Mesothelial cell of epicardium (in vitro differentiated cells): ENCODE measurements around the gene CHD2. TPM values are rescaled to one million over a fixed set of nuclear protein-coding genes. Genes with fewer than 3 reads are reported as not detected.

Experiments
- DNase-seq, 2 experiments: peaks; one replicate each; pipeline ENCODE4 v3.0.0; 2021; ENCODE audit warnings: low spot score in 2 of 2; ENCODE audit not compliant: unreplicated experiment in 2 of 2
- H3K27ac Mint-ChIP-seq: 2 replicates; pipeline ENCODE4 v1.8.0; 2021; ENCODE audit warnings: mixed read lengths
- H3K27me3 Mint-ChIP-seq: 2 replicates; pipeline ENCODE4 v1.8.0; 2021; ENCODE audit warnings: low read depth, mixed read lengths
- H3K36me3 Mint-ChIP-seq: 2 replicates; pipeline ENCODE4 v1.8.0; 2021; ENCODE audit warnings: mixed read lengths
- H3K4me1 Mint-ChIP-seq: 2 replicates; pipeline ENCODE4 v1.8.0; 2021; ENCODE audit warnings: mixed read lengths
- H3K4me3 Mint-ChIP-seq: 2 replicates; pipeline ENCODE4 v1.8.0; 2021; ENCODE audit warnings: mild to moderate bottlenecking, moderate library complexity, mixed read lengths
- H3K9me3 Mint-ChIP-seq: 2 replicates; pipeline ENCODE4 v1.8.0; 2021; ENCODE audit warnings: mixed read lengths
- CTCF ChIP-seq: fragments of 200-600 bp; sonication (generic); IDR thresholded peaks from one replicate; pipeline ENCODE4 v1.5.0; 2021; ENCODE audit warnings: antibody characterized with exemption; ENCODE audit not compliant: unreplicated experiment
- total RNA-seq: library from RNA; stranded (reverse); gene quantifications from 3 replicates; pipeline ENCODE4 v1.2.1, GENCODE V29; 2021

The CHD2 gene
- total RNA-seq, 1 donor from 2014 or later = 178 TPM

- no peak for DNase-seq
- H3K4me1 Mint-ChIP-seq = no peaks in the 10 kb centered on the region
- H3K36me3 Mint-ChIP-seq = peaks cover 48% of the 10 kb centered on the region
- no peak for TF ChIP-seq CTCF
- no peaks in the 10 kb centered on the region for H3K27me3 Mint-ChIP-seq
- no peaks in the 10 kb centered on the region for H3K9me3 Mint-ChIP-seq
- no peak overlapping the region for H3K4me3 Mint-ChIP-seq
- H3K27ac Mint-ChIP-seq = no peak overlapping the region
These were observed 124.8 kb downstream of the CHD2 start for GRCh38 chr15:93024716-93025624.

- Mint-ChIP-seq H3K9me3 (no peaks in the 10 kb centered on the region), H3K36me3 (peaks cover 41% of the 10 kb centered on the region), H3K27me3 (no peaks in the 10 kb centered on the region), H3K27ac (no peak overlapping the region), H3K4me1 (peaks cover 6% of the 10 kb centered on the region), H3K4me3 (no peak overlapping the region)
- no peak for TF ChIP-seq CTCF
- DNase-seq = no peak
These were observed 125.5 kb downstream of the CHD2 start for GRCh38 chr15:93025625-93025982.

- no peak overlapping the region for H3K4me3 Mint-ChIP-seq
- no peak for DNase-seq
- H3K9me3 Mint-ChIP-seq = no peaks in the 10 kb centered on the region
- no peak for TF ChIP-seq CTCF
- H3K36me3 Mint-ChIP-seq = peaks cover 34% of the 10 kb centered on the region
- no peaks in the 10 kb centered on the region for H3K27me3 Mint-ChIP-seq
- H3K4me1 Mint-ChIP-seq = peaks cover 8% of the 10 kb centered on the region
- no peak overlapping the region for H3K27ac Mint-ChIP-seq
These were observed 126.3 kb downstream of the CHD2 start for GRCh38 chr15:93026380-93026817.

- no peak overlapping the region for H3K4me3 Mint-ChIP-seq
- H3K27ac Mint-ChIP-seq = no peak overlapping the region
- H3K27me3 Mint-ChIP-seq = no peaks in the 10 kb centered on the region
- no peak for DNase-seq
- peaks cover 8% of the 10 kb centered on the region for H3K4me1 Mint-ChIP-seq
- no peaks in the 10 kb centered on the region for H3K9me3 Mint-ChIP-seq
- peaks cover 24% of the 10 kb centered on the region for H3K36me3 Mint-ChIP-seq
- no peak for TF ChIP-seq CTCF
These were observed 127.3 kb downstream of the CHD2 start for GRCh38 chr15:93027413-93027812.

- peaks cover 17% of the 10 kb centered on the region for H3K36me3 Mint-ChIP-seq
- H3K4me1 Mint-ChIP-seq = peaks cover 8% of the 10 kb centered on the region
- TF ChIP-seq CTCF = no peak
- H3K27ac Mint-ChIP-seq = peak overlapping the region; percentile 64
- no peak overlapping the region for H3K4me3 Mint-ChIP-seq
- no peak for DNase-seq
- H3K27me3 Mint-ChIP-seq = no peaks in the 10 kb centered on the region
- H3K9me3 Mint-ChIP-seq = no peaks in the 10 kb centered on the region
These were observed 128.0 kb downstream of the CHD2 start for GRCh38 chr15:93028111-93028631.
